ENCODE results near the gene ZNF154. TPM values are rescaled to one million over a fixed set of nuclear protein-coding genes. Genes with fewer than 3 reads are reported as not detected.

Gene ZNF154
- total RNA-seq, 1 donor from 2014 or later = 39.0 TPM

- Mint-ChIP-seq H3K4me1 (ENCODE audit: low read depth) (no peaks in the 10 kb centered on the region), H3K9me3 (ENCODE audit: low read depth) (peaks cover 27% of the 10 kb centered on the region), H3K27ac (no peak overlapping the region), H3K36me3 (ENCODE audit: insufficient read depth) (no peaks in the 10 kb centered on the region), H3K4me3 (ENCODE audit: low read depth) (no peak overlapping the region), H3K27me3 (peaks cover 20% of the 10 kb centered on the region)
- no peak for TF ChIP-seq CTCF (IDR thresholded peaks at IDR 0.05; ENCODE audit: unreplicated experiment)
- no peak for DNase-seq (ENCODE audit: low spot score, unreplicated experiment)
These were observed 55.3 kb downstream of the ZNF154 start for GRCh38 chr19:57653689-57654088.

GRCh38 chr19:57651654-57651996 lies 57.4 kb downstream of the ZNF154 start:
- H3K4me3 Mint-ChIP-seq (ENCODE audit: low read depth) = no peak overlapping the region

GRCh38 chr19:57648331-57649003 lies 60.5 kb downstream of the ZNF154 start:
- H3K27ac Mint-ChIP-seq = no peak overlapping the region
- peaks cover 10% of the 10 kb centered on the region for H3K36me3 Mint-ChIP-seq (ENCODE audit: insufficient read depth)
- H3K27me3 Mint-ChIP-seq = peaks cover 2% of the 10 kb centered on the region
- TF ChIP-seq CTCF (IDR thresholded peaks at IDR 0.05; ENCODE audit: unreplicated experiment) = no peak
- H3K4me1 Mint-ChIP-seq (ENCODE audit: low read depth) = no peaks in the 10 kb centered on the region
- H3K9me3 Mint-ChIP-seq (ENCODE audit: low read depth) = peaks cover 16% of the 10 kb centered on the region
- no peak for DNase-seq (ENCODE audit: low spot score, unreplicated experiment)
- H3K4me3 Mint-ChIP-seq (ENCODE audit: low read depth) = no peak overlapping the region

More at GRCh38 chr19:57651654-57651996, 57.4 kb downstream of the ZNF154 start:
- no peak overlapping the region for H3K27ac Mint-ChIP-seq
- peaks cover 27% of the 10 kb centered on the region for H3K9me3 Mint-ChIP-seq (ENCODE audit: low read depth)
- peaks cover 11% of the 10 kb centered on the region for H3K27me3 Mint-ChIP-seq
- H3K36me3 Mint-ChIP-seq (ENCODE audit: insufficient read depth) = no peaks in the 10 kb centered on the region
- no peaks in the 10 kb centered on the region for H3K4me1 Mint-ChIP-seq (ENCODE audit: low read depth)
- no peak for DNase-seq (ENCODE audit: low spot score, unreplicated experiment)
- TF ChIP-seq CTCF (IDR thresholded peaks at IDR 0.05; ENCODE audit: unreplicated experiment) = no peak

Other genes with a start within 250 kb of the ZNF154 start
- 7.3 and 10.1 TPM in 2 replicates for gene ZNF772, start 231.6 kb downstream of the ZNF154 start, total RNA-seq
- gene ZNF419, start 221.5 kb downstream of the ZNF154 start, total RNA-seq = 20.3 and 23.4 TPM in 2 replicates
- 8.4 and 8.7 TPM in 2 replicates for gene ZNF773, start 209.3 kb downstream of the ZNF154 start, total RNA-seq
- gene ZNF549, start 181.8 kb downstream of the ZNF154 start, total RNA-seq = 11.5 and 11.6 TPM in 2 replicates
- gene ZNF550, start 149.3 kb downstream of the ZNF154 start, total RNA-seq = 15.7 and 15.9 TPM in 2 replicates
- gene ZNF416, start 130.3 kb downstream of the ZNF154 start, total RNA-seq = 7.2 and 8.6 TPM in 2 replicates
- gene ZIK1, start 125.1 kb downstream of the ZNF154 start, total RNA-seq = 12.9 and 13.7 TPM in 2 replicates
- gene ZNF530, start 109.3 kb downstream of the ZNF154 start, total RNA-seq = 4.4 and 4.9 TPM in 2 replicates
- 24.9 and 26.8 TPM in 2 replicates for gene ZNF134, start 95.0 kb downstream of the ZNF154 start, total RNA-seq
- gene ZNF211, start 76.0 kb downstream of the ZNF154 start, total RNA-seq = 25.1 and 26.0 TPM in 2 replicates
- gene ZSCAN4, start 40.3 kb downstream of the ZNF154 start, total RNA-seq = not detected in 2 replicates
- gene ZNF551, start 27.2 kb downstream of the ZNF154 start, total RNA-seq = 10.9 and 13.6 TPM in 2 replicates
- gene ZNF671, start 18.4 kb upstream of the ZNF154 start, total RNA-seq = 11.7 and 15.4 TPM in 2 replicates
- gene ZNF776, start 37.6 kb upstream of the ZNF154 start, total RNA-seq = 32.8 and 35.3 TPM in 2 replicates
- gene ZNF586, start 60.5 kb upstream of the ZNF154 start, total RNA-seq = 33.1 and 33.2 TPM in 2 replicates
- 27.2 and 27.9 TPM in 2 replicates for gene ZNF552, start 105.7 kb upstream of the ZNF154 start, total RNA-seq
- 24.9 and 29.8 TPM in 2 replicates for gene ZNF587B, start 121.1 kb upstream of the ZNF154 start, total RNA-seq
- 88.4 and 93.7 TPM in 2 replicates for gene ZNF587, start 140.7 kb upstream of the ZNF154 start, total RNA-seq
- 53.6 and 54.9 TPM in 2 replicates for gene ZNF814, start 179.8 kb upstream of the ZNF154 start, total RNA-seq
- gene ZNF417, start 207.4 kb upstream of the ZNF154 start, total RNA-seq = 25.9 and 27.2 TPM in 2 replicates
- gene ZNF418, start 226.2 kb upstream of the ZNF154 start, total RNA-seq = 20.5 and 21.9 TPM in 2 replicates
- gene ZNF256, start 238.5 kb upstream of the ZNF154 start, total RNA-seq = 7.3 and 7.5 TPM in 2 replicates

Measured in progenitor cell of endocrine pancreas (in vitro differentiated cells).